ENCODE results near the gene PTPRN2. TPM values are rescaled to one million over a fixed set of nuclear protein-coding genes. Genes with fewer than 3 reads are reported as not detected.
"Not testable (repeated sequence)": the region's sequence is repeated elsewhere in the genome, so short reads cannot be mapped to it uniquely, and the experiment has no call there.

The PTPRN2 gene
- total RNA-seq, 1 donor from 2014 or later = 7.8 TPM

DNA sequence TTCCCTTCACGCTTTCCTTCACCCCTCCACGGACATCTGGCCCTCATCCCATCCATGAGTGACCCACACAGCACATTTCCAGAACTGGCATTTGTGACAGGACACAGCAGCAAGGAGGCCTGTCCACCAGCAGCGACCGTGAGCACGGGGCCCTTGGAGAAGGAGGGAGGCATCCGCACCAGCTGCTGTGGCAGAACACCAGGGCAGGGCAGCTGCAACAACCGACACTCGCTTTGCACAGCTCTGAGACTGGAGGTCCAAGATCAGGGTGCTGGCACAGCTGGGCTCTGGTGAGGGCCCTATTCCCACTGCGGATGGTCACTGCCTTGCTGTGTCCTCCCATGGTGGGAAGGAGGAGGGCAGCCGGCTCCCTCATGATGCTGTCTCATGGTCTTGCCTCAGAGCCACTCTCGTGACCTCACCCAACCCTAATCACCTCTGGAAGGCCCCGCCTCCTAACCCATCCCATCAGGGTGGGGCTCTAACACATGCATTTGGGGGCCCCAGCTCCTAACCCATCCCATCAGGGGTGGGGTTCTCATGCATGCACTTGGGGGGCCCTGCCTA lies 36.7 kb downstream of the PTPRN2 start:
- no peak for DNase-seq (ENCODE audit: low spot score)

- no peak for DNase-seq (ENCODE audit: low spot score)
Observed at GRCh38 chr7:158550394-158550700, 37.3 kb downstream of the PTPRN2 start.

DNA sequence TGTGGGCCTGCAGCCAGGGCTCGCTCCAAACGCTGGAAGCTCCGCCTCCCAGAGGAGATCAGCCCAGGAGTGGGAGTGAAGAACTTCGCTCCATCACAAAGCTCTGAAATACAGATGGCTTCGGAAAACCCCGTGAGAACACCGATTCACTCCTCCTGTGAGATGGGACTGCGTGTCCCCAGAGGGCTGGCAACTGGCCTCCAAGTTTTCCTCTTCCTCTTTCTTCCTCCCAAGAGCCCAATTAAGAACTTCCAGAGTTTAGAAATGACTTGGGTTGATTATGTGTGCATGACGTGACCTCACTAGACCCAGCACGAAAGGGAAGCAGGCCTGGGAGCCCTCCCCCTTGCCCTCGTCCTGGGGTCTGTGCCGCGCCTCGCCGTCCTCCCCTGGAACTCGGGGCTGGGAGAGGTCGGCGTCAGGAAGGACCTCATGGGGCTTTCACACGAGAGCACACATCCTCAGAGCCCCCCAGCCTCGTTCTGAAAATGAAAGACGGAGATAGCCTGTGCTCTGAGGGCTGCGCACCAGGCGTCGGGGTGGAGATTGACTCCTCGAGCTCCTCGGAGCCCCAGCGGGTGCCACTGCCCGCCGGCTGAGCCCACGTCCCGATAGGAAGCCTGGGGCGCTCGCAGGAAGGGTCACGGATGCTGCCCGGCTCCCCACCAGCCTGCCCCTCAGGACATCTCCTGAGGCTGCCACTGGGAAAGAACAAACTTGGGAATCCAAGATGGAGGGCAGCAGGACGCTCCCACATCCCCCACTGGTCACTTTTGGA lies 37.8 kb downstream of the PTPRN2 start:
- no peak for DNase-seq (ENCODE audit: low spot score)

DNA sequence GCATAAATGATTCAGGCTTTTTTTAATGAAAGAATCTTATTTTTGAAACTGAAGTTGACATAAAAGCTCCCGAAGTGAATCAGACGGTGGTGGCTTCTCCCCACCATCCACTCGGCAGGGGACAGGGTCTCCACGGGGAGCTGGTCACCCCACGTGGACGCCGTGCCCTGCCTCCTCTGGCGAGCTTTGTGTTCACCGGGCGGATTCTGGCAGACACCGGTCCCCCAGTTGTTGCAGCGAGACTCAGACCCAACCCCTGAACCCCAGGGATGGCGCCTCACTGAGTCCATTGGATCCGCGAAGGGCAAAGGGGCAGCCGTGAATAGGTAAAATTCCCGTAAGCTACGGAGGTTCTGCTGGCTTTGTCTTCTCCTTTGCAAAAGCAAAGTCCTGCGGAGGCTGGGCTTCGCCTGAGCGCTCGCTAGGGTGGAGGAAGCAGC lies 38.4 kb downstream of the PTPRN2 start:
- no peak for DNase-seq (ENCODE audit: low spot score)

- DNase-seq (ENCODE audit: low spot score) = no peak
Observed at GRCh38 chr7:158548726-158549125, 38.9 kb downstream of the PTPRN2 start.

- no peak for DNase-seq (ENCODE audit: low spot score)
Observed at GRCh38 chr7:158547817-158548216, 39.8 kb downstream of the PTPRN2 start.

DNA sequence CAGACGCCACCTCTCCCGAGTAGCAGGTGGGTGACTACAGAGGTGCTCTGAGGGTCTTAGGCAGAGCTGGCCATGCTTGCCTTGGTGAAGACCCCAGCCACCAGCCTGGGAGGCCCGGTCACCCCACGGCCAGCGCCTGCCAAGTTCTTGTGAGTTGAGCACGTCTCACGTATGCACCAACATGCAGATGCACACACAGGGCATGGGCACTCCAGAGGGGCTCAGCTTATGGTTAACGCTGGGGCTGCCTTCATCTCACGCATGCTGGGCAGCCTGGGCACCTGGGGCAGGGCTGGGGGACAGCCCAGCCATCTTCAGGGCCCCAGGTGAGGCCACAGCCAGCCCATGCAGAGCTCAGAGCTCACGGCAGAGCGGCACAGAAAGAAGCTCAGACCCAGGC lies 41.0 kb downstream of the PTPRN2 start:
- no peak for DNase-seq (ENCODE audit: low spot score)

GRCh38 chr7:158546214-158546613 lies 41.4 kb downstream of the PTPRN2 start:
- DNase-seq (ENCODE audit: low spot score) = no peak

- DNase-seq (ENCODE audit: low spot score) = no peak
Observed at GRCh38 chr7:158544708-158545107, 42.9 kb downstream of the PTPRN2 start.

GRCh38 chr7:158543840-158544239 lies 43.8 kb downstream of the PTPRN2 start:
- no peak for DNase-seq (ENCODE audit: low spot score)

DNA sequence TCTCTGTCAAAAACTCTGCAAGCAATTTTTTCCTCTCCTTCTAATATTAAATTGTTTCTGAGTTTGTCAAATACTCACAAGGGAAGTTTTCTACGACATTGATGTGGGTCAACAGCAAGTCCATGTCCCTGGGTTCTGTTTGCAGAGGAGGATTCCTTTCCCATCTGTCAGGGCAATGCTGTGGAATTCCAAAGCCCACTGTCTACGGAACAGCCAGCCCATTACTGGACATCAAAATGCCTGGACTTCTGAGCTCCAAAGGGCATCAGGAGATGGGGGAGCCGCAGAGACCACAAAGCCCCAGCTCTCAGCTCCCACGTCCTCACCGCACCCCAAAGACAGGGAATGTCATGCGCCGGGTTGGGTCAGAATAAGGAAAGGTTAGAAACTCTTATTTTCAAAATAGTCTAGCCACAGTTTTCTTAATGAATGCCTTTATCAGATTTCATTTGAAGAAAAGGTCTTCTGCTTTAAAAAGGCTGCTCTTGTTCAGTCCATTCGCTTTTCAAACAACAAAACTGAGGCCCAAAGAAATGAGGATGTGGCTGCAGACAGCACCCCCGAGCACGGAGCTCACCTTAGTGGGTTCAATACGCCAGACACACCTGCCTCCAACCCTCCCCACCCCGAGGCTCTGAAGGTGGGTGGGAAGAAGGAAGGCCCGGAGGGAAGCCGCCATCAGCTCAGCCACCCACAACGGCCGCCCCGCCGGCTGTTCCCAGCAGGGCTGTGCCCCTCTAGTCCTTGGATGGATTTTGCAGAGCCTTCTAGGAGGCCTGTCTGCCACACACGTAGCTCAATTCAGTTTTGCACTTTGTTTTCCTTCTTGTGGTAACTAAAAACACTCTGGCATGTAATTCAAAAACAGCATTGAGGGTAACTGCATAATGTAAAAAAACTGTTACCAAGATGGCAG lies 44.7 kb downstream of the PTPRN2 start:
- no peak for DNase-seq (ENCODE audit: low spot score)

GRCh38 chr7:158541346-158542010 lies 46.1 kb downstream of the PTPRN2 start:
- DNase-seq (ENCODE audit: low spot score) = no peak

GRCh38 chr7:158539711-158540146 lies 47.9 kb downstream of the PTPRN2 start:
- DNase-seq (ENCODE audit: low spot score) = no peak

DNA sequence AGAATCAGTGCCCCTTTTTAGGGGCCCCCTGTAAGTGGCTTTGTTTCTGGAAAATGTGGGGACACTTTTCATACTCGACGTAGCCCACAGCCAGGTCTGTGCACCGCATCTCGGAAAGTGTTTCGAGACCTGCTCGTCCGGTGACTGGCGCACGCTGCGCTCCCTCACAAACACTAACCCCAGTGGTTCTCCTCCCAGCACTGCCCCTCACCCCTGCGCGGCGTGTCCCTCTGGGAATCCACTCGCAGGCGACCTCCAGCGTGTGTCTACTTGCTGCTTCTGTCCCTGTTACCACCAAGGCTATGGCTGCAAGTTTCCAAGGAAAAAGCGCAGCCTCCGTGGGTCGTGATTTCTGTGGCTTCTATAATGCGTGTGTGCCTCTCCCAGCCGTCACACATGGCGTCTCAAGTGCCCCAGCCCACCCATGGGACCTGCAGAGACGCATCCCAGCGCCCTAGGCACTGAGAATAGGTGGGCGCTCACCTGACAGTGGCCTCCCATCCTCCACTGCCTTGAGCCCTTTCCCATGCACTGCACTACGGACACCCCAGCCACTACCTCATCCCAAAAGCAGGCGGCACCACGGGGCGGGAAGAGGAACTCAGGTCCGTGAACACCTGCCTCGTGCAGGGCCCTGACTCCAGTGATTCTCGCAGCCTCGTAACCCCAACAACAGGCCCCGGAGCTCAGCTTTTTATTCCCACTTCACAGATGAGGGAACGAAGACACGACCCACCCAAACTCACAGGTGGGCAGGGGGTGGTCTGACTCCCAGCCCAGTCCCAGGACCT lies 49.3 kb downstream of the PTPRN2 start:
- no peak for DNase-seq (ENCODE audit: low spot score)

DNA sequence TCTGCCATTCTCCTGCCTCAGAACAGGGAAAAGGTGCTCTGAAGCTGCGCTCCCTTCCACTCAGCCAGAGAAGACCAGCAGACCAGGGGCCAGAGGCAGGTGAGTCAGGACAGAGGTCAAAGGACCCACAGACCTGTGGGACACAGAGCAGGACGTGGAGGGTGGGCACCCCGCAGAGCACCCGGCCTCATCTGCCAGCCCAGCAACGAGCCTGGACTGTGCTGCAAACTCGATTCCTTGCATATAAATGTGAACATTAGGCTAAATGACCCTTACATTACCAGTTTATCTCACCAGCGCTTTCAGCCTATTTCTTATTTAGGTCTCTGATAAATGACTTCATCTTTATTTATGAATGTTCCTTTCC lies 50.1 kb downstream of the PTPRN2 start:
- DNase-seq (ENCODE audit: low spot score) = no peak

DNA sequence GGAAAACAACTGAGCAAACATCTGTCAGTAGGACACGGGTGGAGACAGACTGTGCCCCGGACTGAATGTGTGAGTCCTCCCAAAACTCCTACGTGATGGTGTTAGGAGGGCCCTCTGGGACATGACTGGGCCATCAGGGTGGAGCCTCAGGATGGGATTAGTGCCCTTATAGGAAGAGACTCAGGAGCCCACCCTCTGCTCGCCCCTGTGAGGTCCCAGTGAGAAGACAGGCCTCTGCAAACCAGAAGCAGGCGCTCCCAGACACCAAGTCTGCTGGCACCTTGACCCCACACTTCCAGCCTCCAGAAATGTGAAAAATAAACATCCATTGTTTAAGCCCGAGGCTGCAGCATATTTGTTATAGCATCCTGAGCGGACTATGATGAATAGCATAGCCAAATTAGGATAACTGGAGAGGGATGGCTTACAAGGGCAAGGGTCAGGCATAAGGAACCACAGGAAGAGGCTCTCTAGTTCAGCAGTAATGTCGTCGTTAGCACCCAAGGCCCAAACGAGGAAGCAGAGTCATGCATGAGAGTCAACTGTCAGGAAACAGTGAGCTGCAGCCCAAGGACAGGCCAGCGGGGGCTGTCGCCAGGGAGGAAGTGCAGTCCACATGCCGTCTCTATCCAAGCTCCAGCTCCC lies 50.6 kb downstream of the PTPRN2 start:
- DNase-seq (ENCODE audit: low spot score) = no peak

GRCh38 chr7:158535079-158535478 lies 52.5 kb downstream of the PTPRN2 start:
- no peak for DNase-seq (ENCODE audit: low spot score)

GRCh38 chr7:158534598-158534997 lies 53.0 kb downstream of the PTPRN2 start:
- DNase-seq (ENCODE audit: low spot score) = no peak

DNA sequence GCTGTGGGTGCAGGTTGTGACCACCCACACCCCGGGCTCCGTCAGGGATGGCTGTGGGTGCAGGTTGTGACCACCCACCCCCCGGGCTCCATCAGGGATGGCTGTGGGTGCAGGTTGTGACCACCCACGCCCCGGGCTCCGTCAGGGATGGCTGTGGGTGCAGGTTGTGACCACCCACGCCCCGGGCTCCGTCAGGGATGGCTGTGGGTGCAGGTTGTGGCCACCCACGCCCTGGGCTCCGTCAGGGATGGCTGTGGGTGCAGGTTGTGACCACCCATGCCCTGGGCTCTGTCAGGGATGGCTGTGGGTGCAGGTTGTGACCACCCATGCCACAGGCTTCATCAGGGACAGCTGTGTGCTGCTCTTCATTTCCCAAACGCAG lies 53.5 kb downstream of the PTPRN2 start:
- DNase-seq (ENCODE audit: low spot score) = not testable (repeated sequence)

DNA sequence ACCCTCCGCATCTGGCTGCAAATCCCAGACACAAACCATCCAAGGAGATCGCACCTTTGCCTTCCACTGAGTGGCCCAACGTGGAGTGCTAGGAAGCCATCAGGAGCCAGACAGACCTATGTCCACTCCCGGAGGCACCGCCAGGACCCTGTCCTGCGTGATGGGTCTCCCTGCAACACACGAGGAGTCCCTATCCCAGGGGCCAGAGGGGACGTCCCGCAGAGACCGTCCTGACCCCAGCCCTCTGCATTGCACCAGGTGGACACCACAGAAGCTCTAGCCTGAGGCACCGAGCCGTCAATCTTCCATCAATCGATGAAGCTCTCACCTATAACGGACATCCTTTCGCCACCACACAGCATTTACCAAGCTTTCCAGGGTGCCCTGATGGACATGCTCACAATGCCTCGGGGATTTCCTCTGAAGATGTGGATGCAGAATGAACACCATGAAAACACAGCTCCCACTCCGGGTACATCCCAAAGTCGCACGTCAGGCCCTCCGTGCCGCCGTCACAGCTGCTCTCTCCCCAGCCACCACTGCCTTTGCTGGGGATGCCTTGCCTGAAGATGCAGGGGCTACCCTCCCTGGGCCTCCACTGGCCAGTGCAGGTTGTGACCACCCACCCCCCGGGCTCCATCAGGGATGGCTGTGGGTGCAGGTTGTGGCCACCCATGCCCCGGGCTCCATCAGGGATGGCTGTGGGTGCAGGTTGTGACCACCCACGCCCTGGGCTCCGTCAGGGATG lies 54.1 kb downstream of the PTPRN2 start:
- no peak for DNase-seq (ENCODE audit: low spot score)
